Ovary (tissue), 9 donors: ENCODE data around the gene VCP. TPM values are rescaled to one million over a fixed set of nuclear protein-coding genes. Genes with fewer than 3 reads are reported as not detected.

Experiments used
- DNase-seq, 5 donors: peaks; one replicate each; pipeline ENCODE4 v3.0.0-alpha.2; 2019 to 2020
- H3K27ac ChIP-seq, 2 donors: fragments of 200-600 bp; one replicate each; pipeline versions ENCODE4 v1.5.1 to v1.8.0; 2019 to 2022
- H3K27me3 ChIP-seq: fragments of 200-600 bp; one replicate; pipeline ENCODE4 v1.8.0; 2022
- H3K36me3 ChIP-seq: fragments of 200-600 bp; sonication (generic); one replicate; pipeline ENCODE4 v1.5.1; 2019
- H3K4me1 ChIP-seq: one replicate; pipeline ENCODE4 v1.8.1; 2013; ENCODE audit warnings: mild to moderate bottlenecking, moderate library complexity; ENCODE audit not compliant: insufficient read depth
- H3K4me3 ChIP-seq: fragments of 200-600 bp; sonication (generic); one replicate; pipeline ENCODE4 v1.5.1; 2017
- H3K9me3 ChIP-seq, 2 donors: fragments of 200-600 bp in 1 of 2; sonication (generic) in 1 of 2; one replicate each; pipeline versions ENCODE4 v1.5.1 to v1.8.1; 2013 to 2019; ENCODE audit warnings: mild to moderate bottlenecking in 1 of 2, moderate library complexity in 1 of 2
- CTCF ChIP-seq, 3 donors: fragments of 450-650 bp in 2 of 3; fragments of 200-600 bp in 1 of 3; IDR thresholded peaks; one replicate each; pipeline versions ENCODE4 v1.5.1 to v1.8.0; 2016 to 2022; ENCODE audit warnings: antibody characterized with exemption in 3 of 3, mild to moderate bottlenecking in 1 of 3
- EP300 ChIP-seq: sonication (generic); formaldehyde crosslinking; IDR thresholded peaks from one replicate; pipeline ENCODE4 v1.6.1; 2017; ENCODE audit warnings: antibody characterized with exemption
- POLR2A ChIP-seq: fragments of 450-650 bp; IDR thresholded peaks from one replicate; pipeline ENCODE4 v1.6.1; 2017; ENCODE audit warnings: antibody characterized with exemption, mild to moderate bottlenecking, moderate library complexity
- WGBS, 3 donors: extraction: QIAGEN DNeasy Blood & Tissue Kit in 1 of 3; methylation state at CpG; one replicate each; pipeline versions ENCODE4 v1.1.5 to v1.1.7; 2013 to 2017; 5-methylcytosine and 5-hydroxymethylcytosine counted together
- intact Hi-C, 4 donors: fragments of 100-400 bp; cut with DNase I; formaldehyde crosslinking; loops; one replicate each; pipeline versions ENCODE4 v1.11.0 to v1.15.1; 2022 to 2023
- polyA plus RNA-seq, 2 donors: library from polyadenylated mRNA; stranded (reverse); fragments of 200-250 nt in 1 of 2; fragments of 350-450 nt in 1 of 2; fragmentation: Illumina TruSeq in 1 of 2; extraction: RNeasy Lipid Tissue Mini Kit (QIAGEN cat#74804) in 1 of 2; gene quantifications; one replicate each; pipeline ENCODE4 v1.2.3, GENCODE V29; 2013 to 2014
- small RNA-seq: library from RNA; depleted of rRNA; stranded (forward); fragments of <200 nt; gene quantifications from one replicate; pipeline ENCODE3, GENCODE V24; 2016
- total RNA-seq, 7 donors: library from RNA; depleted of rRNA in 2 of 7; stranded (reverse); fragments of >200 nt in 2 of 7; fragmentation: NEBNext Ultra II Directional in 3 of 7; extraction: Animal tissue kit (Norgen Biotek cat#: 25700) in 3 of 7; gene quantifications; one replicate each; pipeline versions ENCODE4 v1.1.0 to v1.2.4, GENCODE V29; 2016 to 2023
- donor health status: DM: no; HTN: no; CAD: no; lungs with moderate emphysema.
- donor health status: DM: no; HTN: no; CAD: no.
- donor health status: Bipolar disorder and iron deficiency.
- donor health status: DM: yes; HTN: yes; CAD: no.
- donor health status: DM: no; HTN: no; CAD: no.
- donor health status: DM: yes; HTN: yes; CAD: no.

The VCP gene
- total and polyA plus RNA-seq, 9 donors = 78.0 to 276 (median 149) TPM

GRCh38 chr9:35014517-35014916 lies 57.9 kb downstream of the VCP start:
- H3K4me3 ChIP-seq = no peak overlapping the region
- no peak for DNase-seq
- no peaks in the 10 kb centered on the region for H3K36me3 ChIP-seq
- H3K27me3 ChIP-seq = peaks cover 3% of the 10 kb centered on the region
- no peak for TF ChIP-seq POLR2A
- no peak for TF ChIP-seq EP300
- TF ChIP-seq CTCF (IDR thresholded peaks at IDR 0.05) = no peak
- intact Hi-C loops = no loop called here
- no peak overlapping the region for H3K27ac ChIP-seq
- H3K9me3 ChIP-seq = no peaks in the 10 kb centered on the region
- 78 to 90% (median 82%) methylated on average over 2 of the region's 2 CpGs for WGBS, 3 donors
- no peaks in the 10 kb centered on the region for H3K4me1 ChIP-seq

- DNase-seq = no peak
- WGBS, 3 donors = 92 to 93% (median 93%) methylated on average over 3 of the region's 3 CpGs
- H3K36me3 ChIP-seq = no peaks in the 10 kb centered on the region
Observed at GRCh38 chr9:35010351-35010958, 62.0 kb downstream of the VCP start.

More at GRCh38 chr9:35010351-35010958, 62.0 kb downstream of the VCP start:
- Histone ChIP-seq H3K4me3 (no peak overlapping the region), H3K27ac (no peak overlapping the region), H3K27me3 (peaks cover 3% of the 10 kb centered on the region), H3K9me3 (no peaks in the 10 kb centered on the region), H3K4me1 (no peaks in the 10 kb centered on the region)
- no peak for TF ChIP-seq EP300
- no peak for TF ChIP-seq CTCF (IDR thresholded peaks at IDR 0.05)
- no peak for TF ChIP-seq POLR2A
- intact Hi-C loops = no loop called here

Small RNA genes within 50 kb of the gene (small RNA-seq; reads per million reads assigned to genes)
- not detected for gene RN7SL338P

Other genes with a start within 250 kb of the VCP start
- 1 to 10 TPM in 1 of 7 donors, under 1 TPM in 5, not detected in 1; 0.20 to 1.0 (median 0.45) TPM for gene PHF24, start 114.3 kb downstream of the VCP start, total RNA-seq
- under 1 TPM; 0.10 to 0.42 TPM for gene PHF24, start 114.3 kb downstream of the VCP start, polyA plus RNA-seq
- 10 to 100 TPM in 4 of 7 donors, 1 to 10 TPM in 3; 6.4 to 21.0 (median 11.8) TPM for gene DNAJB5, start 82.9 kb downstream of the VCP start, total RNA-seq
- gene DNAJB5, start 82.9 kb downstream of the VCP start, polyA plus RNA-seq = 10 to 100 TPM in 1 of 2 donors, 1 to 10 TPM in 1; 5.7 to 23.0 TPM
- gene FANCG, start 7.3 kb upstream of the VCP start, total RNA-seq = 10 to 100 TPM in 5 of 7 donors, 1 to 10 TPM in 2; 6.7 to 17.2 (median 12.4) TPM
- 10 to 100 TPM; 10.8 to 26.1 TPM for gene FANCG, start 7.3 kb upstream of the VCP start, polyA plus RNA-seq
- gene PIGO, start 24.0 kb upstream of the VCP start, total RNA-seq = 10 to 100 TPM; 12.9 to 22.8 (median 19.6) TPM
- 10 to 100 TPM; 13.1 to 20.4 TPM for gene PIGO, start 24.0 kb upstream of the VCP start, polyA plus RNA-seq
- 10 to 100 TPM; 70.8 to 97.7 (median 84.1) TPM for gene STOML2, start 30.5 kb upstream of the VCP start, total RNA-seq
- 10 to 100 TPM; 70.1 to 81.5 TPM for gene STOML2, start 30.5 kb upstream of the VCP start, polyA plus RNA-seq
- 1 to 10 TPM; 2.5 to 9.5 (median 6.9) TPM for gene ATOSB, start 43.2 kb upstream of the VCP start, total RNA-seq
- 10 to 100 TPM in 1 of 2 donors, 1 to 10 TPM in 1; 7.1 to 12.2 TPM for gene ATOSB, start 43.2 kb upstream of the VCP start, polyA plus RNA-seq
- 10 to 100 TPM in 6 of 7 donors, 1 to 10 TPM in 1; 8.0 to 22.2 (median 16.6) TPM for gene UNC13B, start 89.4 kb upstream of the VCP start, total RNA-seq
- gene UNC13B, start 89.4 kb upstream of the VCP start, polyA plus RNA-seq = 10 to 100 TPM in 1 of 2 donors, 1 to 10 TPM in 1; 5.7 to 30.2 TPM